ENCODE results near the gene PRRG1. TPM values are rescaled to one million over a fixed set of nuclear protein-coding genes. Genes with fewer than 3 reads are reported as not detected.
"Not testable (repeated sequence)": the region's sequence is repeated elsewhere in the genome, so short reads cannot be mapped to it uniquely, and the experiment has no call there.

The PRRG1 gene
- polyA plus RNA-seq, 12 donors: 13.8 to 23.9 (median 17.1) TPM; not detected in 1

- no peak for DNase-seq
These were observed 113.2 kb downstream of the PRRG1 start for GRCh38 chrX:37462346-37462745.

- no peak for DNase-seq
These were observed 119.1 kb downstream of the PRRG1 start for GRCh38 chrX:37468124-37468739.

- no peak for DNase-seq
These were observed 121.5 kb downstream of the PRRG1 start for GRCh38 chrX:37470711-37471110.

GRCh38 chrX:37472836-37473235, 123.7 kb downstream of the PRRG1 start:
- DNase-seq: no peak

GRCh38 chrX:37474478-37474877, 125.3 kb downstream of the PRRG1 start:
- no peak for DNase-seq

GRCh38 chrX:37476571-37477170, 127.5 kb downstream of the PRRG1 start:
- no peak for DNase-seq

- DNase-seq: not testable (repeated sequence)
These were observed 135.2 kb downstream of the PRRG1 start for GRCh38 chrX:37484335-37484734.

GRCh38 chrX:37485429-37485828, 136.3 kb downstream of the PRRG1 start:
- no peak for DNase-seq

GRCh38 chrX:37487271-37487670, 138.1 kb downstream of the PRRG1 start:
- DNase-seq: no peak

GRCh38 chrX:37488323-37488722, 139.2 kb downstream of the PRRG1 start:
- no peak for DNase-seq

- no peak for DNase-seq
These were observed 142.5 kb downstream of the PRRG1 start for GRCh38 chrX:37491686-37492085.

- not testable (repeated sequence) for DNase-seq
These were observed 146.6 kb downstream of the PRRG1 start for GRCh38 chrX:37495760-37496159.

- DNase-seq: not testable (repeated sequence)
These were observed 148.0 kb downstream of the PRRG1 start for GRCh38 chrX:37497126-37497525.

GRCh38 chrX:37498323-37498722, 149.2 kb downstream of the PRRG1 start:
- not testable (repeated sequence) for DNase-seq

GRCh38 chrX:37499649-37500048, 150.5 kb downstream of the PRRG1 start:
- not testable (repeated sequence) for DNase-seq

GRCh38 chrX:37504991-37505390, 155.8 kb downstream of the PRRG1 start:
- DNase-seq: no peak

Other genes starting within 250 kb of the PRRG1 start
- under 1 TPM in 10 of 12 donors, not detected in 2; 0.34 to 0.95 (median 0.68) TPM for gene LANCL3, start 222.3 kb downstream of the PRRG1 start, polyA plus RNA-seq (ENCODE audit: insufficient read length in 12 of 12)